Measurements from ENCODE around the gene SPDYE16.
"Not testable (repeated sequence)": the region's sequence is repeated elsewhere in the genome, so short reads cannot be mapped to it uniquely, and the experiment has no call there.

The SPDYE16 gene

DNA sequence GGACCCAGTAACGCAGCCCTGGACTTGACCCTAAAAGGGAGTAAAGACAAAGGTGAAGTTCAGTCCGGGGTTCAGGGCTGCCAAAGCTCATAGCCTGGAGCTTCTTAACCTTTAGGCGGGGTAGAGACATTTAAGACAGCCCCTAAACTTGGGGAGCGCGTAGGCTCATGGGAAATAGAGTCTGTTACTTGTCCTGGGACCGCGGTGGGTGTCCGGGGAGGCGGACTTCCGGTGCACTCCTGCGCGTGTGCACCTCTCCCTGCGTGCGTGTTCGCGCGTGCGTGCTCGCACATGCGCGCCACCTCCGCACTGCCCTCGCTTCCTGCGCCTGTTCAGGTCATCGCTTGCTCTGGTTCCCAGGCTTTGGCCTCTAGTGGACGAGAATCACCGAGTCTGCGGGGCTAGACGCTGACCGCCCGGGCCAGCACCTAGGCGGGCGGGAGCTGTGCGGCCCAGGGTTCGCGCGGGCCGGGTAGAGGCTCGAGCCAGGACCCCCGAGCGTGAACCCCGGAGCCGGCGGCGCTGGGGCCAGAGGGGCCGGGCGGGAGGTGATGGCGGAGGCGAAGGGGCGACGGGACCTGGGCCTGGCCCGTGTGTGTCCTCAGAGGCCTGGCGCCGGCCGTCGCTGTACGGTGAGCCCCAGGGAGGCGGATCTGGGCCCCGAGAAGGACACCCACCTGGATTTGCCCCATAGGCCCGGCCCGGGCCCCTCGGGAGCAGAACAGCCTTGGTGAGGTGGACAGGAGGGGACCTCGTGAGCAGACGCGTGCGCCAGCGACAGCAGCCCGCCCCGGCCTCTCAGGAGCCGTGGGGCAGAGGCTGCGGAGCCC, 6.1 kb upstream of the SPDYE16 start:
- not testable (repeated sequence) for H3K4me1 ChIP-seq (ENCODE audit: control insufficient read depth, insufficient read depth, low read length); H3K27ac ChIP-seq (ENCODE audit: low read length); H3K9me3 ChIP-seq (ENCODE audit: control insufficient read depth, insufficient read depth, low read length); H3K27me3 ChIP-seq (ENCODE audit: control insufficient read depth, insufficient read depth, low read length); H3K36me3 ChIP-seq (ENCODE audit: control insufficient read depth, insufficient read depth, low read length)
- H3K4me3 ChIP-seq (ENCODE audit: low read length) = peak overlapping the region; percentile 99
- DNase-seq (ENCODE audit: low read depth, low spot score) = peak; percentile 80
- no CpG with 5 or more reads among the region's 71 CpGs for WGBS (ENCODE audit: insufficient coverage, insufficient read length)

DNA sequence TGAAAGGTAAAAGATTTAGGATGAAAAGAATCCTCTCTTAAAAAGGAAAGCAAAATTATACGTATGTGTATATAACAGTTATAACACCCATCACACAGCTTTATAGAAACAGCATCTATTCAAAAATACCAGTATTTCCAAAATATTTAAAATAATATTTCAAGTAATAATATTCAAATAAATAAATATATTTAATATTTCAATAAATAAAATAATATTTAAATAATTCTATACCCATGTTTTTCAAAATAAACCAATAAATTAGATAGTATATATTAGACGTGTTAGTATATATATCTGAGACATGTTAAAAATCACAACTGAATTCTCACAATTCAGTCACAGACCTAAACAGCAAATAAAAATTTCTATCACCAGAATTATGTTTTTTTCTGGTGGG, 11.5 kb downstream of the SPDYE16 start:
- no CpG with 5 or more reads among the region's 2 CpGs for WGBS (ENCODE audit: insufficient coverage, insufficient read length)
- not testable (repeated sequence) for H3K9me3 ChIP-seq (ENCODE audit: control insufficient read depth, insufficient read depth, low read length); DNase-seq (ENCODE audit: low read depth, low spot score); H3K27me3 ChIP-seq (ENCODE audit: control insufficient read depth, insufficient read depth, low read length); H3K36me3 ChIP-seq (ENCODE audit: control insufficient read depth, insufficient read depth, low read length); H3K4me1 ChIP-seq (ENCODE audit: control insufficient read depth, insufficient read depth, low read length); H3K4me3 ChIP-seq (ENCODE audit: low read length); H3K27ac ChIP-seq (ENCODE audit: low read length)

DNA sequence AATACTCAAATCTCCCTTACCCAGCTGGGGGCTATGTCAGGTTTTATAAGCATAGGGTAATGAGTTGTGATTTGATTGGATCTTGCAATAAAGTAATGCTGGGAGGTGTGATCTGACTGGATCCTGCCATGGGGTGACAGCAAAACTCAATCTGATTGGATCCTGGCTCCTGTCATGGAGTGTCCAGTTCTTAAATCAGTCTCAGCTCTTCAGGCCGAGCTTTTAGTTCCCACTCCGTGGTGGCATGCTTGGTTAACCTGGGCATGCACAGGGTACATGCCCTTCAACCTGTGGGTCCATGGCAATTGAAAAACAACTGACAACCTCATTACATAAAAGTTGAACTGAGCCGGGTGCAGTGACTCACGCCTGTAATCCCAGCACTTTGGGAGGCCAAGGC, 16.9 kb downstream of the SPDYE16 start:
- H3K27ac ChIP-seq (ENCODE audit: low read length); H3K4me1 ChIP-seq (ENCODE audit: control insufficient read depth, insufficient read depth, low read length); H3K4me3 ChIP-seq (ENCODE audit: low read length); H3K36me3 ChIP-seq (ENCODE audit: control insufficient read depth, insufficient read depth, low read length); H3K27me3 ChIP-seq (ENCODE audit: control insufficient read depth, insufficient read depth, low read length); H3K9me3 ChIP-seq (ENCODE audit: control insufficient read depth, insufficient read depth, low read length); DNase-seq (ENCODE audit: low read depth, low spot score): not testable (repeated sequence)
- no CpG with 5 or more reads among the region's 4 CpGs for WGBS (ENCODE audit: insufficient coverage, insufficient read length)

GRCh38 chr7:76516932-76517331, 26.2 kb downstream of the SPDYE16 start:
- DNase-seq (ENCODE audit: low read depth, low spot score); H3K27me3 ChIP-seq (ENCODE audit: control insufficient read depth, insufficient read depth, low read length); H3K4me3 ChIP-seq (ENCODE audit: low read length); H3K27ac ChIP-seq (ENCODE audit: low read length); H3K9me3 ChIP-seq (ENCODE audit: control insufficient read depth, insufficient read depth, low read length); H3K36me3 ChIP-seq (ENCODE audit: control insufficient read depth, insufficient read depth, low read length); H3K4me1 ChIP-seq (ENCODE audit: control insufficient read depth, insufficient read depth, low read length): not testable (repeated sequence)
- WGBS (ENCODE audit: insufficient coverage, insufficient read length) = no CpG with 5 or more reads among the region's 6 CpGs

GRCh38 chr7:76515999-76516443, 27.1 kb downstream of the SPDYE16 start:
- H3K4me1 ChIP-seq (ENCODE audit: control insufficient read depth, insufficient read depth, low read length) = no peaks in the 10 kb centered on the region
- no CpG with 5 or more reads among the region's 32 CpGs for WGBS (ENCODE audit: insufficient coverage, insufficient read length)
- H3K4me3 ChIP-seq (ENCODE audit: low read length) = no peak overlapping the region
- DNase-seq (ENCODE audit: low read depth, low spot score) = no peak
- H3K36me3 ChIP-seq (ENCODE audit: control insufficient read depth, insufficient read depth, low read length) = no peaks in the 10 kb centered on the region
- H3K27ac ChIP-seq (ENCODE audit: low read length) = no peak overlapping the region
- no peaks in the 10 kb centered on the region for H3K9me3 ChIP-seq (ENCODE audit: control insufficient read depth, insufficient read depth, low read length)
- H3K27me3 ChIP-seq (ENCODE audit: control insufficient read depth, insufficient read depth, low read length) = no peaks in the 10 kb centered on the region

DNA sequence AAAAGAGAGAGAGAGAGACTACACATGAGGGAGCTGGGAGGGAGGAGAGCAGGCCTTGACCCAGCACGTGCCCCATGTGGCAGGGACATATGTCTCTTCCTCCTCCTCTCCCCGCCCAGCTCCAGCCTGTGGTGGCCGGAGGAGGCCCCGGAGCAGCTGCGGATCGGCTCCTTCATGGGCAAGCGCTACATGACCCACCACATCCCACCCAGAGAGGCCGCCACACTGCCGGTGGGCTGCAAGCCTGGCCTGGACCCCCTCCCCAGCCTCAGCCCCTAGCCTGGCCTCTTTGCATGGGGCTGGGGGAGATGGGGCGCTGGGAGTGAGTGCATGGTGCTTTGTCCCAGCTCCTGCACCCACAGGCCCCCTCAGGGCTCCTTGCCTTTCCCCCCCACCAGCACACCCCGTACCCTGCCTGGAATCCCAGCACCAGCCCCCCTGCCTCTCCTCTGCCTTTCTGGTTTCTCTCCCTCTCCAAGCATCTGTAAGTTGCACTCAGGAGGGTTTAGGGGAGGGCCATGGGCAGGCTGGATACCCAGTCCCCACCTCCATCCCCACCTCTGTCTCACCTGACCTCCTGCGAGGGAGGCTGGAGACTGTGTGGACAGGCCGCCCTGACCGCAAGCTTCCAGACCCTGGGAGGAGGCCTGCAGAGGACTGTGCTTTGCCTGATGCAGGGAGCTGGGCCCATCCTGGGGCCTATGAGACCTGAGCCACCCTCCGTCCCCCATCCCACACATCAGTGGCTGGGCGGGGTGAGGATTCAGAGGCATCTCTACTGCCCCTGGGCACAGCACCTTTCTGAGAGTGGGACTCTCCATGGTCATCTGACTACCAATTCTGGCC, 27.9 kb downstream of the SPDYE16 start:
- Histone ChIP-seq H3K4me1 (ENCODE audit: control insufficient read depth, insufficient read depth, low read length) (no peaks in the 10 kb centered on the region), H3K27me3 (ENCODE audit: control insufficient read depth, insufficient read depth, low read length) (no peaks in the 10 kb centered on the region), H3K4me3 (ENCODE audit: low read length) (no peak overlapping the region), H3K36me3 (ENCODE audit: control insufficient read depth, insufficient read depth, low read length) (no peaks in the 10 kb centered on the region), H3K27ac (ENCODE audit: low read length) (no peak overlapping the region), H3K9me3 (ENCODE audit: control insufficient read depth, insufficient read depth, low read length) (no peaks in the 10 kb centered on the region)
- no peak for DNase-seq (ENCODE audit: low read depth, low spot score)
- WGBS (ENCODE audit: insufficient coverage, insufficient read length) = no CpG with 5 or more reads among the region's 16 CpGs

- Histone ChIP-seq H3K27ac (ENCODE audit: low read length) (no peak overlapping the region), H3K27me3 (ENCODE audit: control insufficient read depth, insufficient read depth, low read length) (no peaks in the 10 kb centered on the region), H3K9me3 (ENCODE audit: control insufficient read depth, insufficient read depth, low read length) (no peaks in the 10 kb centered on the region), H3K4me1 (ENCODE audit: control insufficient read depth, insufficient read depth, low read length) (peaks cover 2% of the 10 kb centered on the region; the same call in 1 of the 2 replicates), H3K4me3 (ENCODE audit: low read length) (no peak overlapping the region), H3K36me3 (ENCODE audit: control insufficient read depth, insufficient read depth, low read length) (no peaks in the 10 kb centered on the region)
- no peak for DNase-seq (ENCODE audit: low read depth, low spot score)
- no CpG with 5 or more reads among the region's 29 CpGs for WGBS (ENCODE audit: insufficient coverage, insufficient read length)
Measured at GRCh38 chr7:76513817-76514799, 29.0 kb downstream of the SPDYE16 start.

GRCh38 chr7:76512941-76513816, 29.9 kb downstream of the SPDYE16 start:
- no CpG with 5 or more reads among the region's 21 CpGs for WGBS (ENCODE audit: insufficient coverage, insufficient read length)
- H3K27me3 ChIP-seq (ENCODE audit: control insufficient read depth, insufficient read depth, low read length) = no peaks in the 10 kb centered on the region
- no peaks in the 10 kb centered on the region for H3K36me3 ChIP-seq (ENCODE audit: control insufficient read depth, insufficient read depth, low read length)
- no peak overlapping the region for H3K4me3 ChIP-seq (ENCODE audit: low read length)
- DNase-seq (ENCODE audit: low read depth, low spot score) = peak; percentile 31
- no peak overlapping the region for H3K27ac ChIP-seq (ENCODE audit: low read length)
- H3K4me1 ChIP-seq (ENCODE audit: control insufficient read depth, insufficient read depth, low read length) = peaks cover 2% of the 10 kb centered on the region; the same call in 1 of the 2 replicates
- no peaks in the 10 kb centered on the region for H3K9me3 ChIP-seq (ENCODE audit: control insufficient read depth, insufficient read depth, low read length)

- no CpG with 5 or more reads among the region's 31 CpGs for WGBS (ENCODE audit: insufficient coverage, insufficient read length)
- not testable (repeated sequence) for H3K27me3 ChIP-seq (ENCODE audit: control insufficient read depth, insufficient read depth, low read length); DNase-seq (ENCODE audit: low read depth, low spot score); H3K4me1 ChIP-seq (ENCODE audit: control insufficient read depth, insufficient read depth, low read length); H3K9me3 ChIP-seq (ENCODE audit: control insufficient read depth, insufficient read depth, low read length); H3K4me3 ChIP-seq (ENCODE audit: low read length); H3K36me3 ChIP-seq (ENCODE audit: control insufficient read depth, insufficient read depth, low read length); H3K27ac ChIP-seq (ENCODE audit: low read length)
Measured at GRCh38 chr7:76511911-76512885, 30.9 kb downstream of the SPDYE16 start.

Measured in iPS DF 6.9 (cell line).